IMR-90 (cell line): ENCODE measurements around the gene BRD1. TPM values are rescaled to one million over a fixed set of nuclear protein-coding genes. Genes with fewer than 3 reads are reported as not detected.

Experiments
- ATAC-seq: fragments of 200-7000 bp; cut with Tn5 transposase; 2 replicates; pipeline ENCODE4 v1.9.1; 2020; ENCODE audit warnings: low read depth, mild to moderate bottlenecking, moderate library complexity
- BruUV-seq: library from RNA; stranded (reverse); fragments of 400-500 nt; replicated peaks from 2 replicates; lab custom pipeline; 2021; lab: Mats Ljungman, UMichigan
- CTCF ChIA-PET: fragments of 300-600 bp; formaldehyde crosslinking; extraction: SDS; loops from one replicate; lab custom pipeline; 2021; ENCODE audit warnings: antibody characterized with exemption; lab: Yijun Ruan, JAX
- POLR2A ChIA-PET: fragments of 300-600 bp; sonication (Branson Sonifier 250); formaldehyde crosslinking; loops from one replicate; lab custom pipeline; 2022; ENCODE audit warnings: antibody characterized with exemption; ENCODE audit not compliant: unreplicated experiment; lab: Charles Lee
- DNase-seq: peaks from one replicate; pipeline ENCODE4 v3.0.0; 2013
- H2AFZ ChIP-seq: replicated peaks from 2 replicates; pipeline ENCODE3; 2013; ENCODE audit warnings: low read length, mild to moderate bottlenecking; ENCODE audit not compliant: poor library complexity
- H2AK5ac ChIP-seq: 2 replicates; pipeline ENCODE4 v1.6.1; 2013; ENCODE audit warnings: low read depth, low read length, inconsistent platforms
- H2AK9ac ChIP-seq: replicated peaks from 2 replicates; pipeline ENCODE3; 2013; ENCODE audit warnings: mild to moderate bottlenecking, low read depth, low read length, moderate library complexity; ENCODE audit not compliant: poor library complexity
- H2BK120ac ChIP-seq: 2 replicates; pipeline ENCODE4 v1.6.1; 2013; ENCODE audit warnings: low read depth, low read length, inconsistent platforms
- H2BK15ac ChIP-seq: 3 replicates; pipeline ENCODE4 v1.6.1; 2013; ENCODE audit warnings: low read depth, low read length, inconsistent platforms
- H2BK20ac ChIP-seq: 2 replicates; pipeline ENCODE4 v1.6.1; 2013; ENCODE audit warnings: low read depth, mild to moderate bottlenecking, inconsistent platforms, low read length, moderate library complexity
- H2BK5ac ChIP-seq: 2 replicates; pipeline ENCODE4 v1.6.1; 2013; ENCODE audit warnings: mild to moderate bottlenecking, low read depth, low read length, inconsistent platforms; ENCODE audit not compliant: poor library complexity, severe bottlenecking
- H3K14ac ChIP-seq: replicated peaks from 2 replicates; pipeline ENCODE4 v1.6.1; 2013; ENCODE audit warnings: low read depth, low read length, inconsistent platforms
- H3K18ac ChIP-seq: 2 replicates; pipeline ENCODE4 v1.6.1; 2013; ENCODE audit warnings: low read depth, low read length, control low read depth
- H3K23ac ChIP-seq: 2 replicates; pipeline ENCODE4 v1.6.1; 2013; ENCODE audit warnings: low read depth, low read length, inconsistent platforms
- H3K27ac ChIP-seq: 2 replicates; pipeline ENCODE4 v1.5.1; 2013; ENCODE audit warnings: mild to moderate bottlenecking, control low read depth, low read length; ENCODE audit not compliant: insufficient read depth
- H3K27me3 ChIP-seq: 2 replicates; pipeline ENCODE4 v1.6.1; 2013; ENCODE audit warnings: low read length; ENCODE audit not compliant: control insufficient read depth, insufficient read depth
- H3K36me3 ChIP-seq: 2 replicates; pipeline ENCODE4 v1.6.1; 2013; ENCODE audit warnings: low read length, mixed read lengths; ENCODE audit not compliant: control insufficient read depth, insufficient read depth
- H3K4ac ChIP-seq: 2 replicates; pipeline ENCODE4 v1.6.1; 2013; ENCODE audit warnings: low read depth, low read length, inconsistent platforms
- H3K4me1 ChIP-seq: 2 replicates; pipeline ENCODE4 v1.6.1; 2013; ENCODE audit warnings: low read length, mixed read lengths; ENCODE audit not compliant: control insufficient read depth, insufficient read depth
- H3K4me2 ChIP-seq: 2 replicates; pipeline ENCODE4 v1.6.1; 2013; ENCODE audit warnings: low read depth, mild to moderate bottlenecking, control low read depth, low read length, moderate library complexity
- H3K4me3 ChIP-seq: 2 replicates; pipeline ENCODE4 v1.5.1; 2013; ENCODE audit warnings: low read depth, mild to moderate bottlenecking, control low read depth, low read length, moderate library complexity; ENCODE audit not compliant: insufficient read depth
- H3K56ac ChIP-seq: 2 replicates; pipeline ENCODE4 v1.6.1; 2013; ENCODE audit warnings: low read length, inconsistent platforms; ENCODE audit not compliant: insufficient read depth; ENCODE audit errors: extremely low read depth
- H3K79me1 ChIP-seq, 2 experiments: 2 replicates each; pipeline ENCODE4 v1.6.1; 2013; ENCODE audit warnings: low read length in 2 of 2, inconsistent platforms in 1 of 2, low read depth in 1 of 2
- H3K9ac ChIP-seq: 2 replicates; pipeline ENCODE4 v1.6.1; 2013; ENCODE audit warnings: low read depth, low read length, control low read depth
- H3K9me1 ChIP-seq: 2 replicates; pipeline ENCODE4 v1.6.1; 2013; ENCODE audit warnings: low read length, inconsistent platforms; ENCODE audit not compliant: insufficient read depth
- H3K9me3 ChIP-seq: 2 replicates; pipeline ENCODE4 v1.6.1; 2013; ENCODE audit warnings: low read length; ENCODE audit not compliant: control insufficient read depth, insufficient read depth
- H4K20me1 ChIP-seq: 2 replicates; pipeline ENCODE4 v1.6.1; 2013; ENCODE audit warnings: low read length, inconsistent platforms; ENCODE audit not compliant: insufficient read depth
- H4K5ac ChIP-seq: 2 replicates; pipeline ENCODE4 v1.6.1; 2013; ENCODE audit warnings: mild to moderate bottlenecking, low read depth, low read length, control low read depth
- H4K8ac ChIP-seq, 2 experiments: 2 replicates each; pipeline ENCODE4 v1.6.1; 2013; ENCODE audit warnings: low read depth in 2 of 2, low read length in 2 of 2, control low read depth in 1 of 2, inconsistent platforms in 1 of 2
- H4K91ac ChIP-seq: 2 replicates; pipeline ENCODE4 v1.6.1; 2013; ENCODE audit warnings: low read depth, low read length, inconsistent platforms; ENCODE audit not compliant: insufficient read depth
- BHLHE40 ChIP-seq: fragments of 150-350 bp; IDR thresholded peaks from 2 replicates; pipeline ENCODE4 v1.6.1; 2016; ENCODE audit warnings: mild to moderate bottlenecking, low read depth, low read length
- CEBPB ChIP-seq: IDR thresholded peaks from 2 replicates; pipeline ENCODE4 v1.6.1; 2012; ENCODE audit warnings: low read depth, low read length, improper control_type of control experiment
- FOS ChIP-seq: fragments of 150-350 bp; IDR thresholded peaks from 2 replicates; pipeline ENCODE4 v1.6.1; 2016; ENCODE audit warnings: low read depth, low read length
- MAFK ChIP-seq: IDR thresholded peaks from 2 replicates; pipeline ENCODE4 v1.6.1; 2012; ENCODE audit warnings: low read depth, low read length, improper control_type of control experiment
- MAZ ChIP-seq: IDR thresholded peaks from 2 replicates; pipeline ENCODE4 v1.6.1; 2012; ENCODE audit warnings: low read depth, mild to moderate bottlenecking, low read length, improper control_type of control experiment, moderate library complexity, borderline replicate concordance
- MXI1 ChIP-seq: IDR thresholded peaks from 2 replicates; pipeline ENCODE4 v1.6.1; 2012; ENCODE audit warnings: low read depth, mild to moderate bottlenecking, low read length, moderate library complexity, borderline replicate concordance
- NFE2L2 ChIP-seq: fragments of 150-350 bp; IDR thresholded peaks from 2 replicates; pipeline ENCODE4 v1.6.1; 2016; ENCODE audit warnings: low read depth, mild to moderate bottlenecking, low read length
- POLR2A ChIP-seq: IDR thresholded peaks from 2 replicates; pipeline ENCODE4 v1.6.1; 2012; ENCODE audit warnings: mild to moderate bottlenecking, low read depth, low read length
- RAD21 ChIP-seq: IDR thresholded peaks from 2 replicates; pipeline ENCODE4 v1.6.1; 2012; ENCODE audit warnings: low read length, improper control_type of control experiment
- RCOR1 ChIP-seq: IDR thresholded peaks from 2 replicates; pipeline ENCODE4 v1.6.1; 2012; ENCODE audit warnings: mild to moderate bottlenecking, low read length, improper control_type of control experiment; ENCODE audit not compliant: insufficient replicate concordance
- RFX5 ChIP-seq: IDR thresholded peaks from 2 replicates; pipeline ENCODE4 v1.8.0; 2012; ENCODE audit warnings: low read depth, mild to moderate bottlenecking, low read length, moderate library complexity
- SMC3 ChIP-seq: fragments of 150-350 bp; IDR thresholded peaks from 2 replicates; pipeline ENCODE4 v1.6.1; 2016; ENCODE audit warnings: low read depth, mild to moderate bottlenecking, antibody characterized with exemption, low read length, moderate library complexity
- WGBS, 2 experiments: methylation state at CpG; one replicate each; pipeline versions ENCODE4 v1.1.5 to v1.1.7; 2013; ENCODE audit warnings: missing lambda C conversion rate in 2 of 2; ENCODE audit not compliant: insufficient read length in 1 of 2; ENCODE audit errors: extremely low coverage in 2 of 2; 5-methylcytosine and 5-hydroxymethylcytosine counted together
- dilution Hi-C: fragments of 300-500 bp; cut with HindIII; formaldehyde crosslinking; loops from one replicate; pipeline ENCODE4 v1.14.3; 2018; ENCODE audit warnings: low sequenced_read_pairs; ENCODE audit not compliant: unreplicated experiment
- in situ Hi-C: fragments of 300-500 bp; cut with MboI; formaldehyde crosslinking; loops from 3 replicates; pipeline ENCODE4 v1.14.3; 2019; ENCODE audit warnings: low sequenced_read_pairs, inconsistent platforms, mixed read lengths
- intact Hi-C: fragments of 100-400 bp; cut with micrococcal nuclease; formaldehyde crosslinking; loops from 2 replicates; pipeline ENCODE4 v1.10.0; 2022
- polyA plus RNA-seq, 3 experiments: library from polyadenylated mRNA; depleted of rRNA; stranded (reverse); fragments of >200 nt; gene quantifications; 2 replicates each; pipeline ENCODE4 v1.2.3, GENCODE V29; 2012; ENCODE audit warnings: low replicate concordance in 1 of 3
- total RNA-seq: library from RNA; depleted of rRNA; stranded (reverse); fragments of >200 nt; gene quantifications from 2 replicates; pipeline ENCODE4 v1.2.3, GENCODE V29; 2012
- TF ChIP-seq, protein P1 (sequence below): fragments of 150-350 bp; IDR thresholded peaks from 2 replicates; pipeline ENCODE4 v1.6.1; 2017; ENCODE audit warnings: mild to moderate bottlenecking, antibody characterized with exemption, low read length, low read depth
- TF ChIP-seq, protein P2 (sequence below): conservative IDR thresholded peaks from 2 replicates; pipeline ENCODE4 v1.5.1; 2012; ENCODE audit warnings: mild to moderate bottlenecking, low read depth, low read length, improper control_type of control experiment

Gene BRD1
- total and polyA plus RNA-seq, 2 of the 4 experiments (the other 2 are of a cell fraction) = 10.0 to 10.6 TPM

- Histone ChIP-seq H3K56ac (no peak overlapping the region), H2BK120ac (no peak overlapping the region), H3K23ac (no peak overlapping the region), H3K14ac (no peak overlapping the region), H2BK20ac (no peak overlapping the region), H3K9me1 (0 out of 2 replicates have a peak, but pooled peaks cover 5% of the 10 kb centered on the region), H3K79me1 (peaks cover 23 to 65% of the 10 kb centered on the region in 2 experiments), H3K36me3 (peaks cover 20% of the 10 kb centered on the region), H3K4ac (no peak overlapping the region), H3K18ac (no peak overlapping the region), H2AFZ (no peak overlapping the region), H3K27me3 (no peaks in the 10 kb centered on the region), H4K91ac (no peak overlapping the region), H3K9ac (no peak overlapping the region), H4K8ac (no peak overlapping the region), H4K5ac (no peak overlapping the region), H2BK5ac (no peak overlapping the region), H3K4me1 (no peaks in the 10 kb centered on the region), H3K9me3 (peaks cover 27% of the 10 kb centered on the region), H3K27ac (no peak overlapping the region), H3K4me2 (no peak overlapping the region), H2AK5ac (no peak overlapping the region), H3K4me3 (no peak overlapping the region), H2BK15ac (no peak overlapping the region), H2AK9ac (no peak overlapping the region), H4K20me1 (peaks cover 60% of the 10 kb centered on the region)
- 100% methylated on average over 1 of the region's 14 CpGs; no CpG with 5 or more reads in 1 of the 2 experiments for WGBS, 2 experiments
- no TSS peak for BruUV-seq
- intact Hi-C loops (no loop called here), dilution Hi-C loops (no loop called here), in situ Hi-C loops (loop anchor here (10.0 kb wide), 1 partner anchor 45 kb away; the partner anchor contains the start of genes ALG12 and CRELD2)
- CTCF ChIA-PET = interaction anchor here (0.6 kb wide), 1 partner anchor 467 kb away, joined by 3 read pairs; no protein-coding TSS in a partner anchor
- no peak for ATAC-seq
- POLR2A ChIA-PET = no interaction called here
- DNase-seq = no peak
- no peak for TF ChIP-seq NFE2L2
- TF ChIP-seq RFX5 = no peak
- TF ChIP-seq POLR2A = no peak
- no peak for TF ChIP-seq MAFK
- no peak for TF ChIP-seq MAZ
- TF ChIP-seq FOS = no peak
- no peak for TF ChIP-seq CEBPB
- no peak for TF ChIP-seq RCOR1
- TF ChIP-seq, protein P1, sequence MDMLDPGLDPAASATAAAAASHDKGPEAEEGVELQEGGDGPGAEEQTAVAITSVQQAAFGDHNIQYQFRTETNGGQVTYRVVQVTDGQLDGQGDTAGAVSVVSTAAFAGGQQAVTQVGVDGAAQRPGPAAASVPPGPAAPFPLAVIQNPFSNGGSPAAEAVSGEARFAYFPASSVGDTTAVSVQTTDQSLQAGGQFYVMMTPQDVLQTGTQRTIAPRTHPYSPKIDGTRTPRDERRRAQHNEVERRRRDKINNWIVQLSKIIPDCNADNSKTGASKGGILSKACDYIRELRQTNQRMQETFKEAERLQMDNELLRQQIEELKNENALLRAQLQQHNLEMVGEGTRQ = no peak
- no peak for TF ChIP-seq RAD21
- TF ChIP-seq BHLHE40 = no peak
- no peak for TF ChIP-seq MXI1
- TF ChIP-seq, protein P2, sequence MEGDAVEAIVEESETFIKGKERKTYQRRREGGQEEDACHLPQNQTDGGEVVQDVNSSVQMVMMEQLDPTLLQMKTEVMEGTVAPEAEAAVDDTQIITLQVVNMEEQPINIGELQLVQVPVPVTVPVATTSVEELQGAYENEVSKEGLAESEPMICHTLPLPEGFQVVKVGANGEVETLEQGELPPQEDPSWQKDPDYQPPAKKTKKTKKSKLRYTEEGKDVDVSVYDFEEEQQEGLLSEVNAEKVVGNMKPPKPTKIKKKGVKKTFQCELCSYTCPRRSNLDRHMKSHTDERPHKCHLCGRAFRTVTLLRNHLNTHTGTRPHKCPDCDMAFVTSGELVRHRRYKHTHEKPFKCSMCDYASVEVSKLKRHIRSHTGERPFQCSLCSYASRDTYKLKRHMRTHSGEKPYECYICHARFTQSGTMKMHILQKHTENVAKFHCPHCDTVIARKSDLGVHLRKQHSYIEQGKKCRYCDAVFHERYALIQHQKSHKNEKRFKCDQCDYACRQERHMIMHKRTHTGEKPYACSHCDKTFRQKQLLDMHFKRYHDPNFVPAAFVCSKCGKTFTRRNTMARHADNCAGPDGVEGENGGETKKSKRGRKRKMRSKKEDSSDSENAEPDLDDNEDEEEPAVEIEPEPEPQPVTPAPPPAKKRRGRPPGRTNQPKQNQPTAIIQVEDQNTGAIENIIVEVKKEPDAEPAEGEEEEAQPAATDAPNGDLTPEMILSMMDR = no peak
- no peak for TF ChIP-seq SMC3
These were observed 42.4 kb upstream of the BRD1 start for GRCh38 chr22:49869845-49870712.
